Measurements from ENCODE around the gene VPS51.

GRCh38 chr11:65103476-65103875, 7.5 kb downstream of the VPS51 start:
- TF ChIP-seq CTCF (IDR thresholded peaks at IDR 0.05) = no peak
- TF ChIP-seq POLR2A (IDR thresholded peaks at IDR 0.05) = no peak
